GM21786 (cell line): ENCODE results near the gene SHMT2.
"Not testable (repeated sequence)": the region's sequence is repeated elsewhere in the genome, so short reads cannot be mapped to it uniquely, and the experiment has no call there.

Source experiments
- ATAC-seq: cut with Tn5 transposase; IDR thresholded peaks from one replicate; pipeline ENCODE4 v1.9.1; 2021; ENCODE audit not compliant: unreplicated experiment

Gene SHMT2

GRCh38 chr12:57261428-57261865, 31.9 kb downstream of the SHMT2 start:
- no peak for ATAC-seq

- ATAC-seq: no peak
Observed at GRCh38 chr12:57262126-57262822, 32.8 kb downstream of the SHMT2 start.

GRCh38 chr12:57263096-57263495, 33.6 kb downstream of the SHMT2 start:
- no peak for ATAC-seq

GRCh38 chr12:57266681-57267080, 37.2 kb downstream of the SHMT2 start:
- ATAC-seq: no peak

GRCh38 chr12:57268264-57268663, 38.8 kb downstream of the SHMT2 start:
- no peak for ATAC-seq

- no peak for ATAC-seq
Observed at GRCh38 chr12:57270966-57271470, 41.5 kb downstream of the SHMT2 start.

GRCh38 chr12:57272337-57273151, 43.0 kb downstream of the SHMT2 start:
- no peak for ATAC-seq

- no peak for ATAC-seq
Observed at GRCh38 chr12:57273516-57273915, 44.0 kb downstream of the SHMT2 start.

- not testable (repeated sequence) for ATAC-seq
Observed at GRCh38 chr12:57276233-57276632, 46.7 kb downstream of the SHMT2 start.

- ATAC-seq: no peak
Observed at GRCh38 chr12:57276935-57277563, 47.5 kb downstream of the SHMT2 start.

- ATAC-seq: no peak
Observed at GRCh38 chr12:57278465-57279381, 49.2 kb downstream of the SHMT2 start.

- peak; percentile 94 for ATAC-seq
Observed at GRCh38 chr12:57280211-57281062, 50.9 kb downstream of the SHMT2 start.

- ATAC-seq: not testable (repeated sequence)
Observed at GRCh38 chr12:57282073-57282472, 52.6 kb downstream of the SHMT2 start.
